Endothelial cell of umbilical vein (primary cell): ENCODE measurements around the gene RNF25. TPM values are rescaled to one million over a fixed set of nuclear protein-coding genes. Genes with fewer than 3 reads are reported as not detected.

Source experiments
- BruUV-seq: library from RNA; stranded (reverse); fragments of 400-500 nt; replicated peaks from 2 replicates; lab custom pipeline; 2021; lab: Mats Ljungman, UMichigan
- CTCF ChIA-PET: fragments of 300-600, 350-600 bp; sonication (Branson Sonifier 250); formaldehyde crosslinking; loops from one replicate; lab custom pipeline; 2021; ENCODE audit warnings: antibody characterized with exemption, inconsistent platforms; lab: Charles Lee
- POLR2A ChIA-PET: fragments of 300-600, 350-600 bp; sonication (Branson Sonifier 250); formaldehyde crosslinking; loops from one replicate; lab custom pipeline; 2021; ENCODE audit warnings: antibody characterized with exemption, inconsistent platforms; lab: Charles Lee
- DNase-seq: peaks from one replicate; pipeline ENCODE4 v3.0.0-alpha.2; 2011; ENCODE audit warnings: low read depth, low spot score
- FAIRE-seq: peaks from 2 replicates; lab custom pipeline; 2011; peaks lifted over from hg19 to GRCh38; lab: Jason Lieb, UNC
- H2AFZ ChIP-seq: 2 replicates; pipeline ENCODE4 v1.6.0; 2012; ENCODE audit warnings: low read depth, low read length, control low read depth, inconsistent platforms
- H3K27ac ChIP-seq: 2 replicates; pipeline ENCODE4 v1.5.1; 2011; ENCODE audit warnings: low read depth, mild to moderate bottlenecking, control low read depth, low read length, moderate library complexity; ENCODE audit not compliant: insufficient read depth
- H3K27me3 ChIP-seq, 2 experiments: 2 replicates each; pipeline versions ENCODE4 v1.6.0 to v1.6.1; 2011; ENCODE audit warnings: low read length in 2 of 2, mixed read lengths in 1 of 2; ENCODE audit not compliant: control insufficient read depth in 2 of 2, insufficient read depth in 2 of 2
- H3K36me3 ChIP-seq, 2 experiments: 2 replicates in 1 of 2; 3 replicates in 1 of 2; pipeline ENCODE4 v1.5.1; 2011; ENCODE audit warnings: low read length in 2 of 2, mild to moderate bottlenecking in 1 of 2, moderate library complexity in 1 of 2; ENCODE audit not compliant: control insufficient read depth in 2 of 2, insufficient read depth in 2 of 2; ENCODE audit errors: extremely low read depth in 1 of 2
- H3K4me1 ChIP-seq: 3 replicates; pipeline ENCODE4 v1.5.1; 2011; ENCODE audit warnings: mild to moderate bottlenecking, low read length; ENCODE audit not compliant: control insufficient read depth, insufficient read depth; ENCODE audit errors: extremely low read depth
- H3K4me2 ChIP-seq: 2 replicates; pipeline ENCODE4 v1.6.1; 2011; ENCODE audit warnings: low read length, control low read depth, mixed read lengths; ENCODE audit not compliant: insufficient read depth
- H3K4me3 ChIP-seq, 3 experiments: fragments of 200-600 bp in 1 of 3; sonication (generic), shearing (Covaris generic) in 1 of 3; replicated peaks in 1 of 3; 2 replicates each; pipeline ENCODE4 v1.5.1; 2011 to 2016; ENCODE audit warnings: control low read depth in 3 of 3, low read length in 3 of 3, mild to moderate bottlenecking in 2 of 3, inconsistent platforms in 1 of 3, low read depth in 1 of 3, moderate library complexity in 1 of 3; ENCODE audit not compliant: insufficient read depth in 1 of 3
- H3K79me2 ChIP-seq: 2 replicates; pipeline ENCODE4 v1.6.0; 2012; ENCODE audit warnings: low read length, inconsistent platforms; ENCODE audit not compliant: control insufficient read depth, insufficient read depth
- H3K9ac ChIP-seq: replicated peaks from 2 replicates; pipeline ENCODE3; 2011; ENCODE audit warnings: low read length, control low read depth; ENCODE audit not compliant: insufficient read depth; ENCODE audit errors: extremely low read depth
- H3K9me1 ChIP-seq: replicated peaks from 3 replicates; pipeline ENCODE4 v1.6.0; 2011; ENCODE audit warnings: mild to moderate bottlenecking, low read length; ENCODE audit not compliant: control insufficient read depth, insufficient read depth; ENCODE audit errors: extremely low read depth
- H3K9me3 ChIP-seq: replicated peaks from 2 replicates; pipeline ENCODE4 v1.5.1; 2012; ENCODE audit warnings: low read length, inconsistent platforms; ENCODE audit not compliant: control insufficient read depth, insufficient read depth
- H4K20me1 ChIP-seq: replicated peaks from 2 replicates; pipeline ENCODE3; 2011; ENCODE audit warnings: mild to moderate bottlenecking, low read length; ENCODE audit not compliant: control insufficient read depth, insufficient read depth; ENCODE audit errors: extremely low read depth
- EZH2 ChIP-seq: IDR thresholded peaks from 2 replicates; pipeline ENCODE4 v1.6.1; 2012; ENCODE audit warnings: borderline replicate concordance, low read depth, mild to moderate bottlenecking, moderate library complexity, low read length, inconsistent platforms; ENCODE audit not compliant: severe bottlenecking
- FOS ChIP-seq: IDR thresholded peaks from 2 replicates; pipeline ENCODE4 v1.6.1; 2011; ENCODE audit warnings: mild to moderate bottlenecking, low read length, moderate library complexity, borderline replicate concordance; ENCODE audit not compliant: insufficient read depth
- GATA2 ChIP-seq: IDR thresholded peaks from 2 replicates; pipeline ENCODE4 v1.7.0; 2011; ENCODE audit warnings: low read depth, mild to moderate bottlenecking, moderate library complexity, mixed read lengths, low read length; ENCODE audit not compliant: insufficient read length, insufficient read depth
- JUN ChIP-seq: IDR thresholded peaks from 2 replicates; pipeline ENCODE4 v1.6.1; 2011; ENCODE audit warnings: borderline replicate concordance, low read depth; ENCODE audit not compliant: insufficient read length, insufficient read depth
- MYC ChIP-seq: IDR thresholded peaks from one replicate; pipeline ENCODE4 v1.6.1; 2011; ENCODE audit warnings: mild to moderate bottlenecking, low read depth, low read length
- POLR2A ChIP-seq: IDR thresholded peaks from 2 replicates; pipeline ENCODE4 v1.6.1; 2012; ENCODE audit warnings: low read depth, mild to moderate bottlenecking, control low read depth, low read length
- POLR2AphosphoS5 ChIP-seq: IDR thresholded peaks from 2 replicates; pipeline ENCODE4 v1.6.1; 2012; ENCODE audit warnings: low read depth, mild to moderate bottlenecking, control low read depth, low read length, moderate library complexity; ENCODE audit not compliant: insufficient read depth
- dilution Hi-C: fragments of 300-500 bp; cut with MboI; formaldehyde crosslinking; loops from one replicate; pipeline ENCODE4 v1.15.0; 2019; ENCODE audit warnings: low sequenced_read_pairs; ENCODE audit not compliant: extremely low pct_ligation_motif_present
- intact Hi-C: fragments of 100-400 bp; cut with micrococcal nuclease; formaldehyde crosslinking; loops from one replicate; pipeline ENCODE4 v1.10.0; 2022
- polyA plus RNA-seq, 4 experiments: library from polyadenylated mRNA; depleted of rRNA in 3 of 4; stranded (reverse) in 3 of 4; unstranded in 1 of 4; fragments of >200 nt; gene quantifications; 2 replicates each; pipeline versions ENCODE4 v1.2.1 to v1.2.3, GENCODE V29; 2011 to 2012; ENCODE audit warnings: missing spikeins in 1 of 4
- total RNA-seq: library from RNA; stranded (reverse); gene quantifications from 2 replicates; pipeline ENCODE4 v1.2.3, GENCODE V29; 2021
- TF ChIP-seq, protein P1 (sequence below), 2 donors: IDR thresholded peaks; 1 replicate in 1 of 2; 2 replicates in 1 of 2; pipeline ENCODE4 v1.5.1; 2011; ENCODE audit warnings: low read length in 2 of 2, mild to moderate bottlenecking in 2 of 2, moderate library complexity in 2 of 2, control low read depth in 1 of 2, inconsistent platforms in 1 of 2, low read depth in 1 of 2; ENCODE audit not compliant: insufficient read depth in 1 of 2; ENCODE audit errors: extremely low read depth in 1 of 2
- TF ChIP-seq, protein P2 (sequence below): IDR thresholded peaks from 2 replicates; pipeline ENCODE4 v1.6.1; 2011; ENCODE audit not compliant: insufficient read depth, insufficient read length

Gene RNF25
- total and polyA plus RNA-seq, 2 donors (not counting 3 experiments of a cell fraction or from before 2014, with no cell fraction given), result 38.2 to 61.1 TPM

DNA sequence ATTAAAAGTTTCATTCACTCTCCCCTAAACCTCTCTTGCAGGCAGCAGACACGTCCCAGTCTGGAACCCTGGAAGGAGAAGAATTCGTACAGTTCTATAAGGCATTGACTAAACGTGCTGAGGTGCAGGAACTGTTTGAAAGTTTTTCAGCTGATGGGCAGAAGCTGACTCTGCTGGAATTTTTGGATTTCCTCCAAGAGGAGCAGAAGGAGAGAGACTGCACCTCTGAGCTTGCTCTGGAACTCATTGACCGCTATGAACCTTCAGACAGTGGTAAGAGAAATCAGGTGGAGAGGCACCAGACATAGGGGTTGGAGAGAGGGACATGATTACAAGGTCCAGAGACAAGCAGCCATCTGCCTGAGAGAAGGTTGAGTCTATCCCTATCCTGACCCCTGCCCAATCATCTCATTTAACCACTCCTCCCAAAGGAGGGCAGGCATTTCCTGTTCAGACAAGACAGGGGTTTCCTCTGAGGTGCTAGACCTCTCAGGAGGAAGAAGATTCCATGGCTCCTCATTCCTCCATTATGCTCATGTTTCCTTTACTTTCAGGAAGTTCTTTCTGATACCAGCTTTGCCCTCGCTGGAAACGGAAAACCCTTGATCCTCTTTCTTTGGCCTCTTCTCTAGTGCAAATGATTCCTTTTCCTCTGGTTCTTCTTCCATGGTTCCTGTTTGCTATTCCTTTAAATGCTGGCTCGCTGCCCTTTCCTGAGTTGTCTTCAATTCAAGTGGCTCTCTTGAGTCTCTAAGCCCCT, 49.0 kb downstream of the RNF25 start:
- DNase-seq (peak; percentile 26), FAIRE-seq (no peak)
- H3K4me1 ChIP-seq, result peaks cover 15% of the 10 kb centered on the region
- H3K9me3 ChIP-seq, result no peaks in the 10 kb centered on the region
- intact Hi-C loops (loop anchor here (1.0 kb wide), 1 partner anchor 9 kb away; no protein-coding TSS in a partner anchor), dilution Hi-C loops (no loop called here)
- no peak overlapping the region for H3K27ac ChIP-seq
- H3K4me3 ChIP-seq, result no peak overlapping the region
- H3K4me2 ChIP-seq, result peak overlapping the region; percentile 12
- TF ChIP-seq MYC (no peak), JUN (no peak), POLR2AphosphoS5 (no peak), EZH2 (no peak), GATA2 (no peak), FOS (no peak), POLR2A (no peak)
- TF ChIP-seq, protein P1, sequence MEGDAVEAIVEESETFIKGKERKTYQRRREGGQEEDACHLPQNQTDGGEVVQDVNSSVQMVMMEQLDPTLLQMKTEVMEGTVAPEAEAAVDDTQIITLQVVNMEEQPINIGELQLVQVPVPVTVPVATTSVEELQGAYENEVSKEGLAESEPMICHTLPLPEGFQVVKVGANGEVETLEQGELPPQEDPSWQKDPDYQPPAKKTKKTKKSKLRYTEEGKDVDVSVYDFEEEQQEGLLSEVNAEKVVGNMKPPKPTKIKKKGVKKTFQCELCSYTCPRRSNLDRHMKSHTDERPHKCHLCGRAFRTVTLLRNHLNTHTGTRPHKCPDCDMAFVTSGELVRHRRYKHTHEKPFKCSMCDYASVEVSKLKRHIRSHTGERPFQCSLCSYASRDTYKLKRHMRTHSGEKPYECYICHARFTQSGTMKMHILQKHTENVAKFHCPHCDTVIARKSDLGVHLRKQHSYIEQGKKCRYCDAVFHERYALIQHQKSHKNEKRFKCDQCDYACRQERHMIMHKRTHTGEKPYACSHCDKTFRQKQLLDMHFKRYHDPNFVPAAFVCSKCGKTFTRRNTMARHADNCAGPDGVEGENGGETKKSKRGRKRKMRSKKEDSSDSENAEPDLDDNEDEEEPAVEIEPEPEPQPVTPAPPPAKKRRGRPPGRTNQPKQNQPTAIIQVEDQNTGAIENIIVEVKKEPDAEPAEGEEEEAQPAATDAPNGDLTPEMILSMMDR (IDR thresholded peaks at IDR 0.05; ENCODE audit: extremely low read depth in 1 of 2, insufficient read depth in 1 of 2, low read depth in 1 of 2, low read length in 2 of 2), result no peak
- TF ChIP-seq, protein P2, sequence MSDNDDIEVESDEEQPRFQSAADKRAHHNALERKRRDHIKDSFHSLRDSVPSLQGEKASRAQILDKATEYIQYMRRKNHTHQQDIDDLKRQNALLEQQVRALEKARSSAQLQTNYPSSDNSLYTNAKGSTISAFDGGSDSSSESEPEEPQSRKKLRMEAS, result no peak
- no peaks in the 10 kb centered on the region for H3K36me3 ChIP-seq
- BruUV-seq, result no TSS peak
- no peak overlapping the region for H3K9ac ChIP-seq
- H3K27me3 ChIP-seq, result no peaks in the 10 kb centered on the region
- no peaks in the 10 kb centered on the region for H3K9me1 ChIP-seq
- peak overlapping the region; percentile 18 for H2AFZ ChIP-seq
- no peaks in the 10 kb centered on the region for H3K79me2 ChIP-seq
- POLR2A ChIA-PET, result interaction anchor here (0.7 kb wide), 1 partner anchor 9 kb away, joined by 3 read pairs; no protein-coding TSS in a partner anchor
- CTCF ChIA-PET, result interaction anchor here (1.0 to 1.7 kb wide), 2 partner anchors 9 to 15 kb away, joined by 4 to 6 read pairs; partner anchors contain the start of gene PLCD4
- no peaks in the 10 kb centered on the region for H4K20me1 ChIP-seq
